ENCODE data around the gene LRRTM4.

- TF ChIP-seq POLR2AphosphoS5 (IDR thresholded peaks at IDR 0.05; ENCODE audit: low read depth, low read length) (no peak), TAF1 (IDR thresholded peaks at IDR 0.05; ENCODE audit: borderline replicate concordance, low read depth, low read length) (no peak)
Measured at GRCh38 chr2:77566582-77566981, 44.4 kb upstream of the LRRTM4 start.

Measured in SK-N-SH (cell line).